ENCODE measurements around the gene INO80B. TPM values are rescaled to one million over a fixed set of nuclear protein-coding genes. Genes with fewer than 3 reads are reported as not detected.

Gene INO80B
- total and polyA plus RNA-seq, 2 of the 8 experiments (the other 6 are each of a cell fraction or from before 2014, with no cell fraction given): 3.9 to 18.5 TPM

- peaks cover 43 to 56% (median 54%) of the 10 kb centered on the region in 4 experiments for H3K27me3 ChIP-seq (replicated peaks in 1 of 4; ENCODE audit: control insufficient read depth in 3 of 4, extremely low read depth in 1 of 4, insufficient read depth in 3 of 4, low read length in 3 of 4)
- WGBS, 2 experiments (ENCODE audit: extremely low coverage in 1 of 2, insufficient coverage in 1 of 2, insufficient read length in 1 of 2, insufficient replicate concordance in 2 of 2, low coverage in 1 of 2, low lambda C conversion rate in 2 of 2, missing lambda C conversion rate in 1 of 2): 75% methylated on average over 1 of the region's 1 CpG; no CpG with 5 or more reads in 1 of the 2 experiments
- no peak overlapping the region for H3K14ac ChIP-seq (ENCODE audit: insufficient read length)
- no peak overlapping the region for H2BK120ac ChIP-seq (replicated peaks; ENCODE audit: low read depth, low read length)
- H3K4ac ChIP-seq (replicated peaks; ENCODE audit: insufficient read length, low read depth, low read length): no peak overlapping the region
- H3K56ac ChIP-seq (replicated peaks; ENCODE audit: insufficient read length, low read depth, low read length): no peak overlapping the region
- no peak overlapping the region for H2AFZ ChIP-seq (ENCODE audit: low read length)
- H2BK12ac ChIP-seq (ENCODE audit: low read depth, low read length): no peak overlapping the region
- H2BK20ac ChIP-seq (ENCODE audit: low read length): no peak overlapping the region
- H3K4me3 ChIP-seq (ENCODE audit: extremely low read depth in 1 of 4, insufficient read depth in 2 of 4, low read depth in 3 of 4, low read length in 4 of 4): no peak overlapping the region
- H3K27ac ChIP-seq (ENCODE audit: low read depth, low read length): no peak overlapping the region
- no peak overlapping the region for H2AK5ac ChIP-seq (ENCODE audit: low read depth, low read length)
- FAIRE-seq (no peak), DNase-seq (ENCODE audit: low read depth in 1 of 2, low spot score in 2 of 2) (no peak)
- H3K9me3 ChIP-seq (ENCODE audit: insufficient read depth in 2 of 2, low read depth in 1 of 2, low read length in 1 of 2): no peaks in the 10 kb centered on the region
- H4K20me1 ChIP-seq (replicated peaks in 1 of 2; ENCODE audit: control insufficient read depth in 1 of 2, insufficient read depth in 2 of 2, low read length in 2 of 2): peaks cover 1 to 12% of the 10 kb centered on the region in 2 experiments
- H3K79me2 ChIP-seq (ENCODE audit: control insufficient read depth in 1 of 2, insufficient read depth in 2 of 2, low read length in 2 of 2): no peaks in the 10 kb centered on the region
- H4K5ac ChIP-seq (ENCODE audit: insufficient read length, low read depth, low read length): no peak overlapping the region
- no peak overlapping the region for H2BK5ac ChIP-seq (ENCODE audit: low read depth, low read length)
- H2BK15ac ChIP-seq (ENCODE audit: low read length): no peak overlapping the region
- peaks cover 3 to 26% (median 13%) of the 10 kb centered on the region in 4 experiments for H3K4me1 ChIP-seq (replicated peaks in 1 of 4; ENCODE audit: control insufficient read depth in 3 of 4, insufficient read depth in 4 of 4, low read length in 3 of 4)
- no peak overlapping the region for H4K8ac ChIP-seq (ENCODE audit: extremely low read depth, insufficient read depth, low read length)
- CTCF ChIA-PET (ENCODE audit: partially characterized antibody): interaction anchor here (0.9 to 2.1 kb wide), 2 partner anchors 12 to 93 kb away, joined by 3 to 8 read pairs; partner anchors contain the start of genes CCDC142 and TTC31
- POLR2A ChIA-PET (ENCODE audit: partially characterized antibody): interaction anchor here (0.7 to 9.4 kb wide), 8 partner anchors 9 to 37 kb away, joined by 3 to 73 read pairs (median 18); partner anchors contain the start of genes AUP1, CCDC142, HTRA2 and MOGS
- H4K91ac ChIP-seq (replicated peaks; ENCODE audit: insufficient read length, low read length): no peak overlapping the region
- no peak overlapping the region for H3K18ac ChIP-seq (ENCODE audit: extremely low read depth, low read length)
- H3K79me1 ChIP-seq (ENCODE audit: low read depth, low read length): no peaks in the 10 kb centered on the region
- H3K36me3 ChIP-seq (ENCODE audit: control insufficient read depth in 2 of 4, insufficient read depth in 4 of 4, low read length in 3 of 4): peaks cover 7 to 20% (median 17%) of the 10 kb centered on the region in 4 experiments
- H3K23me2 ChIP-seq (ENCODE audit: low read depth, low read length): peaks cover 20% of the 10 kb centered on the region; the same call in 1 of the 2 replicates
- H3K4me2 ChIP-seq (ENCODE audit: insufficient read depth in 1 of 2, low read depth in 2 of 2, low read length in 2 of 2): no peak overlapping the region
- H3K9ac ChIP-seq (replicated peaks in 1 of 4; ENCODE audit: extremely low read depth in 1 of 4, low read depth in 3 of 4, low read length in 3 of 4): no peak overlapping the region
- no peak overlapping the region for H3K23ac ChIP-seq (ENCODE audit: insufficient read length)
- TF ChIP-seq MAX (IDR thresholded peaks at IDR 0.05): no peak
- no peak for TF ChIP-seq SP2 (IDR thresholded peaks at IDR 0.05; ENCODE audit: low read length)
- TF ChIP-seq CTCF (IDR thresholded peaks at IDR 0.05; ENCODE audit: control extremely low read depth in 1 of 3, insufficient read depth in 1 of 3, low read depth in 1 of 3, low read length in 3 of 3): no peak
- TF ChIP-seq MAFK (IDR thresholded peaks at IDR 0.05; ENCODE audit: low read depth, low read length): no peak
- TF ChIP-seq GTF2F1 (IDR thresholded peaks at IDR 0.05; ENCODE audit: borderline replicate concordance, low read depth, low read length): no peak
- no peak for TF ChIP-seq USF2 (IDR thresholded peaks at IDR 0.05; ENCODE audit: low read length)
- no peak for TF ChIP-seq BACH1 (IDR thresholded peaks at IDR 0.05; ENCODE audit: low read length)
- no peak for TF ChIP-seq JUN (IDR thresholded peaks at IDR 0.05; ENCODE audit: low read depth, low read length)
- TF ChIP-seq CEBPB (IDR thresholded peaks at IDR 0.05; ENCODE audit: low read depth, low read length): no peak
- TF ChIP-seq TAF1 (IDR thresholded peaks at IDR 0.05; ENCODE audit: low read depth, low read length): no peak
Observed at GRCh38 chr2:74495440-74495839, 40.6 kb downstream of the INO80B start.
